Stimulated activated CD8-positive, alpha-beta memory T cell treated with anti-CD3 and anti-CD28 coated beads, Interleukin-15, amount 100 ng/mL, for 4 hours (primary cell): ENCODE data around the gene GABRA4.

Experiments
- DNase-seq, 2 donors: peaks; one replicate each; pipeline ENCODE4 v3.0.0-alpha.2; 2020; ENCODE audit warnings: low read depth in 2 of 2

GABRA4 gene

GRCh38 chr4:46979726-46980125 lies 13.7 kb downstream of the GABRA4 start:
- no peak for DNase-seq

- DNase-seq, result no peak
Measured at GRCh38 chr4:46979283-46979682, 14.1 kb downstream of the GABRA4 start.

- no peak for DNase-seq
Measured at GRCh38 chr4:46977245-46977644, 16.1 kb downstream of the GABRA4 start.

- DNase-seq, result no peak
Measured at GRCh38 chr4:46975812-46976553, 17.4 kb downstream of the GABRA4 start.

- no peak for DNase-seq
Measured at GRCh38 chr4:46974891-46975543, 18.4 kb downstream of the GABRA4 start.

GRCh38 chr4:46968847-46969246 lies 24.5 kb downstream of the GABRA4 start:
- no peak for DNase-seq

- DNase-seq, result no peak
Measured at GRCh38 chr4:46967631-46968030, 25.8 kb downstream of the GABRA4 start.

- DNase-seq, result no peak
Measured at GRCh38 chr4:46958742-46959488, 34.5 kb downstream of the GABRA4 start.

- DNase-seq, result no peak
Measured at GRCh38 chr4:46956451-46956850, 36.9 kb downstream of the GABRA4 start.

GRCh38 chr4:46955601-46956000 lies 37.8 kb downstream of the GABRA4 start:
- DNase-seq, result no peak

GRCh38 chr4:46954643-46955042 lies 38.7 kb downstream of the GABRA4 start:
- no peak for DNase-seq

- no peak for DNase-seq
Measured at GRCh38 chr4:46953564-46953963, 39.8 kb downstream of the GABRA4 start.

GRCh38 chr4:46952451-46952850 lies 40.9 kb downstream of the GABRA4 start:
- no peak for DNase-seq

GRCh38 chr4:46950826-46951225 lies 42.6 kb downstream of the GABRA4 start:
- DNase-seq, result no peak

GRCh38 chr4:46949822-46950221 lies 43.6 kb downstream of the GABRA4 start:
- DNase-seq, result no peak

GRCh38 chr4:46947541-46947940 lies 45.8 kb downstream of the GABRA4 start:
- DNase-seq, result no peak

- DNase-seq, result no peak
Measured at GRCh38 chr4:46946919-46947536, 46.4 kb downstream of the GABRA4 start.

GRCh38 chr4:46945062-46945461 lies 48.3 kb downstream of the GABRA4 start:
- DNase-seq, result no peak

GRCh38 chr4:46944345-46944744 lies 49.0 kb downstream of the GABRA4 start:
- no peak for DNase-seq

- DNase-seq, result no peak
Measured at GRCh38 chr4:46937493-46937892, 55.9 kb downstream of the GABRA4 start.

- no peak for DNase-seq
Measured at GRCh38 chr4:46934726-46935125, 58.7 kb downstream of the GABRA4 start.

- no peak for DNase-seq
Measured at GRCh38 chr4:46933686-46934085, 59.7 kb downstream of the GABRA4 start.
